ENCODE measurements around the gene SWI5. TPM values are rescaled to one million over a fixed set of nuclear protein-coding genes. Genes with fewer than 3 reads are reported as not detected.
"Not testable (repeated sequence)": the region's sequence is repeated elsewhere in the genome, so short reads cannot be mapped to it uniquely, and the experiment has no call there.

Gene SWI5
- 38.4 TPM for polyA plus RNA-seq (2013, experiment 1 of 2)
- 30.8 TPM for polyA plus RNA-seq (2013, experiment 2 of 2)

DNA sequence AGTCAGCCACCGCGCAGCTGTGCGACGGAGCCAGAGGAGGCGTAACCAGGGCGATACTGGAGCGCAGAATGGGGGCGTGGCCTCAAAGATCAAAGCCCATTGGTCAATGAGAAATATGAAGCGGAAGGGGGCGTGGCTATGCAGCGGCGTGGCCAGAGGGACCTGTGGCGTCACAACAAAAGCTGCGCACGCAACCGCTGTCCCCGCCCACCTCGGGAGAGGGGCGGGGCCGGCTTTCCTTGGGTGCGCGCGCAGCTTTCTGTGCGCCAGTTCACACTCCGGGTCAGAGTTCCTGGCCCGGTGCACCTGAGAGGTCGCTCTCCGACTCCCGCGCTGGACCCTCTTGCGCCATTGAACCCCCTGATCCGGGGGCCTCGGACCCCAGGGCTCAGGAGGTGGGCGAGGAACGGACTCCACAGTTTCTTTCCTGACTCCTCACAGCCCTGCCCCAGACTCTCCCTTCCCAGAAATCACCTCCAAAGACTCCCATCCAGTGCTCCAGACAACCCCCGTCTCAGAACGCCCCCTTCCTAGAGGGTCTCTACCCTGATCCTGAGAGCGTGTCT, at the start of gene SWI5:
SWI5 (plus strand) TSS at position 269 of the 566 bp plus-strand sequence.
- peak within 1 kb of the TSS; percentile 99 for H3K4me3 ChIP-seq (ENCODE audit: extremely low read depth, insufficient read depth, low read length, poor library complexity, severe bottlenecking)
- WGBS, 2 experiments (ENCODE audit: insufficient coverage in 2 of 2) = 0% methylated on average over 37 to 38 of the region's 38 CpGs
- peaks cover 6% of the 10 kb centered on the region for H3K4me1 ChIP-seq (ENCODE audit: control insufficient read depth, insufficient read depth, low read length, poor library complexity, severe bottlenecking)
- no peaks in the 10 kb centered on the region for H3K9me3 ChIP-seq (ENCODE audit: control insufficient read depth, low read length)
- H3K27ac ChIP-seq (ENCODE audit: low read depth, low read length, severe bottlenecking) = peak within 1 kb of the TSS; percentile 97
- peaks cover 33% of the 10 kb centered on the region for H3K36me3 ChIP-seq (ENCODE audit: control insufficient read depth, insufficient read depth, low read length)

DNA sequence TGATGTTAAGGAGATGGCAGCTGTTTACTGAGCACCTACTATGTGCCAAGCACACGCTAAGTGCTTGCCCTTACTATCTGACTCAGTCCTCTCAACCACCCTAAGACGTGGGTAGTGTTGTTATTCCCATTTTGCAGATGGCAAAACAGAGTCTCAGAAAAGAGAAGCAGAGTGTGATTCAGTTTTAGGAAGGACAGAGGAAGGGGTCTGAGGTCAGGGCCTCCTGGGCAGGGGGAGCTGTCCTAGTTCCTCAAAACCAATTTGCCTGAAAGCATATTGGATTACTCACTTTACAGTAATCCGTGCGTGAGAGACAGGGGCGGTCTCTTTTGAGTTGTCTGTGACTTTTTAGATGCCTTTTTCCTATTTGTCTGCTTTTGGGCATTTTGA, 49.7 kb upstream of the SWI5 start:
- Histone ChIP-seq H3K4me3 (ENCODE audit: extremely low read depth, insufficient read depth, low read length, poor library complexity, severe bottlenecking) (no peak overlapping the region), H3K27ac (ENCODE audit: low read depth, low read length, severe bottlenecking) (no peak overlapping the region), H3K36me3 (ENCODE audit: control insufficient read depth, insufficient read depth, low read length) (peaks cover 23% of the 10 kb centered on the region), H3K9me3 (ENCODE audit: control insufficient read depth, low read length) (no peaks in the 10 kb centered on the region), H3K4me1 (ENCODE audit: control insufficient read depth, insufficient read depth, low read length, poor library complexity, severe bottlenecking) (no peaks in the 10 kb centered on the region)
- WGBS, 2 experiments (ENCODE audit: insufficient coverage in 2 of 2) = 96 to 100% methylated on average over 4 to 5 of the region's 5 CpGs

DNA sequence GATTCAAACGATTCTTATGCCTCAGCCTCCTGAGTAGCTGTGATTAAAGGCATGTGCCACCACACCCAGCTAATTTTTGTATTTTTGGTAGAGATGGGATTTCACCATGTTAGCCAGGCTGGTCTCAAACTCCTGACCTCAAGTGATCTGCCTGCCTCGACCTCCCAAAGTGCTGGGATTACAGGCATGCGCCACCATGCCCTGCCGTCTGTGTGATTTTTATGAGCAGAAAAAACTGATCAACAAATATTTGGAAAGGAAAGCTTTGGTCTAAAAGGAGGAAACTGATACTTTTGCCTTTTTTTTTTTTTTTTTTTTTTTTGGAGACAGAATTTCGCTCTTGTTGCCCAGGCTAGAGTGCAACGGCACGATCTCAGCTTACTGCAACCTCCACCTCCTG, 45.2 kb upstream of the SWI5 start:
- not testable (repeated sequence) for H3K9me3 ChIP-seq (ENCODE audit: control insufficient read depth, low read length); H3K36me3 ChIP-seq (ENCODE audit: control insufficient read depth, insufficient read depth, low read length); H3K4me1 ChIP-seq (ENCODE audit: control insufficient read depth, insufficient read depth, low read length, poor library complexity, severe bottlenecking); H3K4me3 ChIP-seq (ENCODE audit: extremely low read depth, insufficient read depth, low read length, poor library complexity, severe bottlenecking); H3K27ac ChIP-seq (ENCODE audit: low read depth, low read length, severe bottlenecking)
- 83 to 92% methylated on average over 3 to 4 of the region's 7 CpGs for WGBS, 2 experiments (ENCODE audit: insufficient coverage in 2 of 2)

DNA sequence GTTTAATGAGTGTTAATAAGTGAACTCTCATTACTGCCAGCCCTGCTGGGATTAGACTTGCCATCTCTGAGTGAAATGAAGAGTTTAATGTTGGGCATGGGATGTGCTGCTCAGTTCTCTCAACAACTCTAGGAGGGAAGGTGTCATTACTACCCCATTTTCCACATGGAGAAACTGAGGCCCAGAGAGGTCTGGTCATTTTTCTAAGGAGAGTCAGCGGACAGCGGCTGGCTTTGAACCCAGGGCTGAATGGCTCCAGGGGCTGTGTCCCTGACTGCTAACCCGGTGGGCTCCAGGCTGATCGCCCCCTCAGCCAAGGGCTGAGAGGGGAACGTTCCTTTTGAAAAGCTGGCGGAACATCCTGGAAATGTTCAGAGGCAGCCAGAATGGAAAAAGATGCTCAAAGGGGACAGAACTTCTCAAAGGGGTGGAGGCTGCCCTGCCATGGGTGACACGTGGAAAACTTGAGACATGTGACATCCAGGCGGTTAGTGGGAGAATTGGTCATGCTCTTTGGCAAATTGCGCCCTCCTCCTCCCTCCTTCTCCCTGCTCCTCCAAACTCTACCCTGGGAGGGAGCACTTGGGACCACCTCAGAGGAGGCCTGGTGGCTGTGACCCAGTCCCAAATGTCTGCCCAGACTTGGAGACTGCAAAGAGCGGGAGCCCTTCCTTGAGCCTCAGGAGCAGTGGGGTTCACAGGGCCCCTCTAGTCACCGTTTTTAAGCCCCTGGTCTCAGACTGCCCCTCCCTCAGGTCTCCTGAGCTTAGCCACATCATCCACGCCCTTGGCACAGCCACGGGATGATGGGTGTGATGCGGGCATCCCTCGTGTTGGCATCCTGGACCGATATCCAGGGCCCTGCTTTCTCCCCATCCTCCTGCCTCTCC, 44.2 kb upstream of the SWI5 start:
- no peaks in the 10 kb centered on the region for H3K4me1 ChIP-seq (ENCODE audit: control insufficient read depth, insufficient read depth, low read length, poor library complexity, severe bottlenecking)
- no peaks in the 10 kb centered on the region for H3K36me3 ChIP-seq (ENCODE audit: control insufficient read depth, insufficient read depth, low read length)
- H3K9me3 ChIP-seq (ENCODE audit: control insufficient read depth, low read length) = no peaks in the 10 kb centered on the region
- H3K27ac ChIP-seq (ENCODE audit: low read depth, low read length, severe bottlenecking) = no peak overlapping the region
- no peak overlapping the region for H3K4me3 ChIP-seq (ENCODE audit: extremely low read depth, insufficient read depth, low read length, poor library complexity, severe bottlenecking)
- 85 to 92% methylated on average over 10 to 15 of the region's 16 CpGs for WGBS, 2 experiments (ENCODE audit: insufficient coverage in 2 of 2)

DNA sequence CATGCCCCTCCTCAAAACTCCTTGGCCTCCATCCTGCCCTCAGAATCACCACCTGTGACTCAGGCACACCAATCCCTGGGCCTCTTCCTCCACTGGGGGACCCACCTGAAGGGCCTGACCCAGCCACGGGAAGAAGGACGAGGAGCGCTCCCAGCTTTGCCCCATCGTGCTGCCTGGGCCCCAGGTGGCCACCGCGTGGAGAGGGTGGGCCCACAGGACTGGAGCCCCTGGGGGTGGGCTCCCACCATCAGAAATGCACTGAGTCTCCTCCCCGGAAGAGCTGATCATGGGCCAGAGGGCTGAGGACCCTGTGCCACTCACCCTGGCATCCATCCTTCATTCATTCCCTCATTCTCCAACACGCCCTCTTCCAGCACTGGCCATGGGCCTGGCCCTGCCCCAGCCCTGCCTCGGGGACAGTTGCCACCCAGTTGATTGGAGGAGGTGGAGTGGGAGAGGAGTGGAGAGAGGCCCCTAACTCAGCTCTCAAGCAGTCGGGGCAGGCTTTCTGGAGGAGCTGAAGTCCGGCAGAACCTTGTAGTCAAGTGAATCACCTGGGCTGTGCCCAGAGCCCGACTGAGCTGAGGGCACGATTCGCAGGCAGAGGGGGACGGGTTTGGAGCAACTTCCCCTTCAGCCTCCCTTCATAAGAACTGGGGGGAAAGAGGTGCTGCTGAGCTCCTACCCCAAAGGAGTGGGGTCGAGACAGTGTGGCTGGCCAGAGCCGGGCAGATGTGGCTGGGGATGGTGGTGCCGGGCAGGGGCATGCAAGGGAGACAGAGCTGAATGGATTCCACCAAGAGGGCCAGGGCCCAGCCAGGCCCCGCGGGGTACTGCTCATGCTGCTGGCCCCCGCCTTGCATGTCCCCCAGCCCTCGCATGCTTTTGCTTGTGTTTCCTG, 43.3 kb upstream of the SWI5 start:
- no peaks in the 10 kb centered on the region for H3K36me3 ChIP-seq (ENCODE audit: control insufficient read depth, insufficient read depth, low read length)
- H3K27ac ChIP-seq (ENCODE audit: low read depth, low read length, severe bottlenecking) = no peak overlapping the region
- H3K4me3 ChIP-seq (ENCODE audit: extremely low read depth, insufficient read depth, low read length, poor library complexity, severe bottlenecking) = no peak overlapping the region
- 92 to 95% methylated on average over 14 to 20 of the region's 22 CpGs for WGBS, 2 experiments (ENCODE audit: insufficient coverage in 2 of 2)
- H3K9me3 ChIP-seq (ENCODE audit: control insufficient read depth, low read length) = no peaks in the 10 kb centered on the region
- no peaks in the 10 kb centered on the region for H3K4me1 ChIP-seq (ENCODE audit: control insufficient read depth, insufficient read depth, low read length, poor library complexity, severe bottlenecking)

DNA sequence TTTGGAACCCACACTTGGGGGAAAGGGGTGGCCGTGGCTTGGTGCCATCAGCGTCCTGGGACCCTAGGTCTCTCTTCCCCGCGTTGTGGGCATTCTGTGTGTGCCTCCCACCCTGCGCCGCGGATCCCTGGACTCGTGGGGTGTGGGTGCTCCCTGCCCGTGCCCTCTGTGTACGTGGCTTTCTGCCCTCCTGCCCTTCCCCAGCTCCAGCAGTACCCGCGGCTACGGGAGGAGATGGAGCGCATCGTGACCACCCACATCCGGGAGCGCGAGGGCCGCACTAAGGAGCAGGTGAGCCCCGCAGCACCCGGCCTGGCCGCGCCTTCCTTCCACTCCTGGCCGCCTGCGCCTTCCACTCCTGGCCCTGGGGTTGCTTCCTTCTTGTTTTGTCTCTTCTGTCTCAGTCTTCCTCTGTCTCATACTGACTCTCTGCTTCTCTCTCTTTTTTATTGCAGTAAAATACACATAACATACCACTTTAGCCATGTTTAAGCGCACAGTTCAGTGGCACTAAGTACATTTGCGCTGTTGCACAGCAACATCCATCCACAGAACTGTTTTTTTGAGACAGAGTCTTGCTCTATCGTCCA, 42.2 kb upstream of the SWI5 start:
- Histone ChIP-seq H3K27ac (ENCODE audit: low read depth, low read length, severe bottlenecking) (no peak overlapping the region), H3K36me3 (ENCODE audit: control insufficient read depth, insufficient read depth, low read length) (no peaks in the 10 kb centered on the region), H3K4me1 (ENCODE audit: control insufficient read depth, insufficient read depth, low read length, poor library complexity, severe bottlenecking) (no peaks in the 10 kb centered on the region), H3K9me3 (ENCODE audit: control insufficient read depth, low read length) (no peaks in the 10 kb centered on the region), H3K4me3 (ENCODE audit: extremely low read depth, insufficient read depth, low read length, poor library complexity, severe bottlenecking) (no peak overlapping the region)
- WGBS, 2 experiments (ENCODE audit: insufficient coverage in 2 of 2) = 93 to 97% methylated on average over 28 of the region's 28 CpGs

DNA sequence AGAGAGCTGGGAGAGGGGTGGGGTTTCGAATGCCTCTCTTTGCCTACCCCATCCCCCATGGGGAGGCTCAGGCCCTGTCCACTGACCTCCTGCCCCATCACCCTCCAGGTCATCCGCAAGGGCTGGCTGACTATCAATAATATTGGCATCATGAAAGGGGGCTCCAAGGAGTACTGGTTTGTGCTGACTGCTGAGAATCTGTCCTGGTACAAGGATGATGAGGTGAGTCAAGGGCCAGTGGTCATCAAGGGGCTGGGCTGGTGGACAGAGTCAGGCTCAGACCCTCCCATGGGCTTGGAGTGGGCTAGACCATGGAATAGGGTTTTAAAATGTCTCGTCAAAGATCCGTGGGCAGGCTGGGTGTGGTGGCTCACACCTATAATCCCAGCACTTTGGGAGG, 34.0 kb upstream of the SWI5 start:
- Histone ChIP-seq H3K27ac (ENCODE audit: low read depth, low read length, severe bottlenecking) (no peak overlapping the region), H3K4me1 (ENCODE audit: control insufficient read depth, insufficient read depth, low read length, poor library complexity, severe bottlenecking) (peaks cover 34% of the 10 kb centered on the region), H3K9me3 (ENCODE audit: control insufficient read depth, low read length) (no peaks in the 10 kb centered on the region), H3K4me3 (ENCODE audit: extremely low read depth, insufficient read depth, low read length, poor library complexity, severe bottlenecking) (no peak overlapping the region), H3K36me3 (ENCODE audit: control insufficient read depth, insufficient read depth, low read length) (peaks cover 5% of the 10 kb centered on the region)
- WGBS, 2 experiments (ENCODE audit: insufficient coverage in 2 of 2) = 100% methylated on average over 2 of the region's 4 CpGs

DNA sequence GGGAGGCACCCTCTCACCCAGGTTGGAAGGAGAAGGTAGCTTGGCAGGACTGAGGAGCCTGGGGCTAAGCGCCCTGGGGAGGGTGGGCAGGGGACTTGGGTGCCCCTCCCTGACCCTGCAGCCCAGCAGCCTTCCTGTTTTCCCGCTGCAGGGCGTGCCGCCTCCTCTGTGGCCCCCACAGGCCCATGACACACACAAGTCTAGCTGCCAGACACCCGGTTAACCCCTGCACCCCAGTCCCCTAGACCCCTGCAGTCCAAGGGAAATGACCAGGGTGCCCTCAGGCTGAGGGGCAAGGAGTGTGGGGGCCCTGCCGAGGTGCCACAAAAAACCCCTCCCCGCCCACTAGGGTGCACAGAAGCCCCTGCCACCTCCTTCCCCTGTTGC, 33.3 kb upstream of the SWI5 start:
- Histone ChIP-seq H3K27ac (ENCODE audit: low read depth, low read length, severe bottlenecking) (no peak overlapping the region), H3K4me3 (ENCODE audit: extremely low read depth, insufficient read depth, low read length, poor library complexity, severe bottlenecking) (no peak overlapping the region), H3K4me1 (ENCODE audit: control insufficient read depth, insufficient read depth, low read length, poor library complexity, severe bottlenecking) (peaks cover 34% of the 10 kb centered on the region), H3K9me3 (ENCODE audit: control insufficient read depth, low read length) (no peaks in the 10 kb centered on the region), H3K36me3 (ENCODE audit: control insufficient read depth, insufficient read depth, low read length) (peaks cover 5% of the 10 kb centered on the region)
- 93 to 96% methylated on average over 5 to 7 of the region's 7 CpGs for WGBS, 2 experiments (ENCODE audit: insufficient coverage in 2 of 2)

DNA sequence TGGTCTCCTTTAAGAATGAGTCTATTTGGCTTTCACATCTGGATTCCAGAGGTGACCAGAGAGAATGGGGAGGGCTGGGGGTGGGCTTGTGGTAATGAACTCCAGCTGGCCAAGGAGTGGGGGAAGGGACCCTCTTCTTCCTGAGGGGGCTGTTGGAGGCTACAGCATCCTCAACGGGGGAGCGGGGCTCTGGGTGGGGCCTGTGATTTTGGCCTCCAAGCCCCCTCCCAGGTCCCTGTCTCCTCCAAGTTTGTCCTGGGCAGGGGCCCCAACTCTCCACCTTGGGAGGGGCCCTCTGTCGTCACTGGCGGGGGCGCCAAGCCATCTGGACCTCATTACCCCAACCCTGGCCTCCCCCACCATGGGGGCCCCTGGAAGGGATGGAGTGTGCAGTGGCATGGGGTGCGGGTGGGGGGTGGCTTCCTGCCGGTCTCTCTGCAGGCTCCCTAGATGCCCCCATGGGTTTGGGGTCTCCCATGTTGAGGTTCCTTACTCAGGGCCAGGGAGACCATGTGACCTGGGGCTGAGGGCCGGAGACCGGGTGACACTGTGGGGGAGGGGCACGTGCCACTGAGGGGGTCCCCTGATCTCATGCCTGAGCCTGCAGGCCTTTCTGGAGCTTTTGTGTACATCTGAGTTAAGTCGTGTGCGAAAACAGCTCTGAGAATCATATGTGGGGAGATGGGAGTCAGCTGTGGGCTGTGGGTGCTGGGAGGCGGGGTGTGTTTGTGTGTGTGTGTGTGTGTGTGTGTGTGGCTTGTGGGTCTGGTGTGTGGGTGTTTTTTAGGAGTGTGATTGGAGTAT, 32.7 kb upstream of the SWI5 start:
- 92% methylated on average over 8 to 10 of the region's 13 CpGs for WGBS, 2 experiments (ENCODE audit: insufficient coverage in 2 of 2)
- peaks cover 5% of the 10 kb centered on the region for H3K36me3 ChIP-seq (ENCODE audit: control insufficient read depth, insufficient read depth, low read length)
- H3K9me3 ChIP-seq (ENCODE audit: control insufficient read depth, low read length) = no peaks in the 10 kb centered on the region
- H3K4me3 ChIP-seq (ENCODE audit: extremely low read depth, insufficient read depth, low read length, poor library complexity, severe bottlenecking) = no peak overlapping the region
- H3K27ac ChIP-seq (ENCODE audit: low read depth, low read length, severe bottlenecking) = no peak overlapping the region
- H3K4me1 ChIP-seq (ENCODE audit: control insufficient read depth, insufficient read depth, low read length, poor library complexity, severe bottlenecking) = peaks cover 34% of the 10 kb centered on the region
